ENCODE results near the gene KCNQ1.

The KCNQ1 gene

DNA sequence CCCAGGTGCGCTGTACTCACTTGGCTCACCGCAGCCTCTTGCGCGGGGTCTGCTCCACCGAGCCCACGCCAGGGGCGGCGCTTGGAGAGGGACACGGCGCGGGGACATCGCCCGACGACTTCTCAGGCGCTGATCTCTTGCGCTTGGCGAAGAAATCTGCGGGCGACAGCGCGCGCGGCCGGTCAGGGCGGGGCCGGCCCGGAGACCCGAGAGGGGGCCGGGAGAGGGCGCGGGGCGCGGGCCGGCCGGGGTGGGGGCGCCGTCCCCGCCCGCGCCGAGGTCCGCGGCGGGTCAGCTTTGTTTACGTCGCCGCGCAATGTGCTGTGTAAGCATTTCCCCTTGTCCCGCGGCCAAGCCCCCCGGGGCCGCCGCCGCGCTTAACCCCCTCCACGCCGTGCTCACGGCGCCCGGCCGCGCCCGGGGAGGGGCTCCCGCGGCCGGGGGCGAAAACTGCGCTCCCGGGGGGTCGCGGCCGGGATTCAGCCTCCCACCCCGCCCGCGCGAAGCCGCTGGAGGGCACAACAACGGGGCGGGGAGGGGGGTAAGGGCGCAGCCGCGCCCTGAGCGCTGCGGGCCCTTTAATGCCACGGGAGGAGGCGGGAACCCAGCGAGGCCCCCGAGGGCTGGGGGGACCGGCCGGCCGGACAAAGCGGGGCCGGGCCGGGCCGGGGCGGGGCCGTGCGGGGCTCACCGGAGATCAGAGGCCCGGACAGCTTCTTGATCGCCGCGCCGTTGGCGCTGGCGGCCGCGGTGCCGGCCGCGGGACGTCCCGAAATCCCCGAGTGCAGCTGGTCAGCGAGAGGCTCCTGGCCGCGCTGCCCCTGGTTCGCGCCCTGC, 439.4 kb downstream of the KCNQ1 start:
- no peak for DNase-seq (ENCODE audit: low read depth)

- no peak for DNase-seq (ENCODE audit: low read depth)
Observed at GRCh38 chr11:2885017-2885677, 440.3 kb downstream of the KCNQ1 start.

GRCh38 chr11:2885678-2886081, 440.9 kb downstream of the KCNQ1 start, which contains the start of gene CDKN1C:
TSS of gene CDKN1C (minus strand) at chr11:2885775. CDS start at chr11:2885456, 319 bp downstream.
- peak; percentile 75 for DNase-seq (ENCODE audit: low read depth)

- DNase-seq (ENCODE audit: low read depth) = no peak
Observed at GRCh38 chr11:2886191-2886894, 441.5 kb downstream of the KCNQ1 start.

- DNase-seq (ENCODE audit: low read depth) = no peak
Observed at GRCh38 chr11:2886936-2887335, 442.1 kb downstream of the KCNQ1 start.

- no peak for DNase-seq (ENCODE audit: low read depth)
Observed at GRCh38 chr11:2887515-2888195, 442.8 kb downstream of the KCNQ1 start.

GRCh38 chr11:2888266-2888968, 443.6 kb downstream of the KCNQ1 start:
- DNase-seq (ENCODE audit: low read depth) = peak; percentile 79

DNA sequence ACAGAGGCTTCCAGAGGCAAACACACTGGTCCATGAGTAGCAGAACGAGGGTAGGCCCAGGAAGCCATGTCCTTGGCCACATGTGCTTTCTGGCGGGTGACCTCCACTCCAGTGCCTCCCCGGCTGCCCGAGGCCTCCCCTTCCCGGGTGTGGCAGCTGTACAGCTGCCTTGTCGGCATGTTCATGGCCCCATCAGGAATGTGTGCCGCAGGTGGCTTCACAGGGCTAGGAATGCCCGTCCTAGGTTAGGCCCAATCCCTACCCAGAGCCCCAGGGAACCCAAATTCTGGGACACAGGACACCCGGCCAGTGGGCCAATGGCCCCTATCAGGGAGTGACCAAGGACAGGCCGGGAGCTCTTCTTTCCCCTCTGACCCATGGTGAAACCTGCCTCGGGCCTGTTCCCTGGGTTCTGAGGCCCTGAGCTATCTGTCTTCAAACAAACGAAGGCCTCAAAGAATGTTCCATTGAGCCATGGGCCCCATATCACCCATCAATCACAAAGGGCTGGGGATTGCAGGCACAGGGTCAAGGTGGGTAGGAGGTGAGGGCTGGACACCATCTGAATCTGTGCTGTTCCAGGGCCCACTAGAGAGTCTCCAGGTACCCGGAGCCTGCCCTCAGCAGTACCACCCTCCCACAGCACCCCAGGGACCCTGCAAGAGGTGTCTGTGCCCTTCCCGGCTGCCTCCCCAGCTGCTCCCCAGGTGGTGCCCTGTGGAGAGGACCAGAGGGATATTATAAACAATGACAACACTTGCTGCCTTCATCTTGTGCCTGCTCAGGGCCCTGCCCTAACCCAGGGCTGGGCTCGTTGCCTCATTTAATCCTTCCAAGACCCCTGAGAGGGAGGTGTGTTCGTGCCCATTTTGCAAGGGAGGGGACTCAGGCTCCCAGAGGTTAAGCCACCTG, 444.8 kb downstream of the KCNQ1 start:
- DNase-seq (ENCODE audit: low read depth) = no peak

DNA sequence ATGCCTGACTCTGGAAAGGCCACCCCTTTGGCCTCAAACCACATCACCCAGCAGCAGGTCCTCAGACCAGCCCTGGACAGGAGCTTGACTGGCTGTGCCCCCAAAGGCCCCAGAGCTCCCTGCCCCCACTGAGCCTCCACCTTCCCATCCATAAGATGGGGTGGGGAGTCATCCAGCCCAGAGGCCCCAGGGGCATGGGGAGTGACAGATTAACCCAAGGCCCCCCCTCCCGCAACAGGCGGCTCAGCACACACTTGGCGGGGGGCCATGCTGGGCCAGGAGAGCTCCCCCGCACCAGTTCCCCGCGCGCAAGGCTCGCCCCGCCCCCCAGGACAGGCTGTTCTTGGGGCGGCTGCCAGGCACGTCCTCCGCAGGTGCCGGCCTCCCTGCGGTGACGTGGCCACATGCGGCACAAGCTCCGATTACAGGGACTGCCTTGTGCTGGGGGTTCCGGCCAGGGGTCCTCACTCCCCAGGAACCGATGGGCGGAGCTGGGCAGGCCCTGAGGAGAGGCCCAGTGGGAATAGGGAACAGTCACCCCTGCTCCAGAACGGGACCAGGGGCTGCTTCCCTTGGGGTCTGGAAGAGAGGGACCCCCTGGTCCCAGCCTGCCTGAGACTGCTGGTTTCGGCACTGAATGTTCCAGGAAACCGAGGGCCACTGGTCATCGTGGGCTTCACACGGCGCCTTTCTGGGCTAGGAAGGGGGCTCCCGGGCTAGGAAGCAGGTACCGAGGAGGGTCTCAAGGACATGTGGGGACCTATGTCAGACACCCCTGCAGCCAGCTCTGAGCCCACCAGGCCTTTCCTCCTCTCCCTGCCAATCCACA, 445.9 kb downstream of the KCNQ1 start:
- no peak for DNase-seq (ENCODE audit: low read depth)

DNA sequence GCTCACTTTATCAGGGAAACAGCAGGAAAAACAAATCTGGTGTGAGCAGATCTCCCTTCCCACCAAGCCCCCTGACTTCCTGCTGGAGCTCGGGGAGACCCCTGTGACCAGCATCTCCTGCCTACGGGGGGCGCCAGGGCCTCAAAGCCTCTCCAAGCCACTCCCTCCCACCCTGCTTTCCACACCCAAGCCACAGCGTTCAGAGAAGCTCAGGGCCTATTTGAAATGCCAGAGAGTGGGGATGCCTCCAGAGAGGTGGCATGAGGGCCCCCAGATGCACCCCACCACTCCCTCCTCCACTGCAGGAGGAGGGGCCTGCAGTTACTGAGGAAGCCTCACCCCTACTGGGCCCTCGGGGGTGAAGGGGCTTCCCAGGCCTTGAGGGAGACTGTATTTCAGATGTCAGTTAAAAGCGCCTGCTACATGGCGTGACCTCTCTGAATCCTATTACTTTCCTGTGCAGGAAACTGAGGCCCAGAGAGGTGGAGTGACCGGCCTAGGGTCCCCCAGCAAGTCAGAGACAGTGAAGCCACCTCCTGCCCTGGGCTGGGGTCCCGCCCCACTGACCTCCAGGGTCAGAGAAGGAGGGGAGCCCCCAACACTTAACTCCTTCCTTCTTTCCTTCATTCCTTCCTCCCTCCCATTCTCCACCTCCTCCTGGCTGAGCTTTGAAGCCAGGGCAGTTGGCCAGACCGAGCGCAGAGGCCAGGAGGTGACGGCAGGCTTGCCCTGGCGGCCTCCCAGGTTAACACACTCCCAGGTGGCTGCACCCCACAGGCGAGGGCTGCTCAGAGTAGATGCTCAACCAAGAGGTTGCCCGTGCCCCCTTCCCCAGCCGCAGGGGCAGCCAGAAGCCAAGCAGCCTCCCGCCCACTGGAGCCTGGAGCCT, 446.8 kb downstream of the KCNQ1 start:
- no peak for DNase-seq (ENCODE audit: low read depth)

- peak; percentile 41 for DNase-seq (ENCODE audit: low read depth)
Observed at GRCh38 chr11:2892215-2892966, 447.6 kb downstream of the KCNQ1 start.

DNA sequence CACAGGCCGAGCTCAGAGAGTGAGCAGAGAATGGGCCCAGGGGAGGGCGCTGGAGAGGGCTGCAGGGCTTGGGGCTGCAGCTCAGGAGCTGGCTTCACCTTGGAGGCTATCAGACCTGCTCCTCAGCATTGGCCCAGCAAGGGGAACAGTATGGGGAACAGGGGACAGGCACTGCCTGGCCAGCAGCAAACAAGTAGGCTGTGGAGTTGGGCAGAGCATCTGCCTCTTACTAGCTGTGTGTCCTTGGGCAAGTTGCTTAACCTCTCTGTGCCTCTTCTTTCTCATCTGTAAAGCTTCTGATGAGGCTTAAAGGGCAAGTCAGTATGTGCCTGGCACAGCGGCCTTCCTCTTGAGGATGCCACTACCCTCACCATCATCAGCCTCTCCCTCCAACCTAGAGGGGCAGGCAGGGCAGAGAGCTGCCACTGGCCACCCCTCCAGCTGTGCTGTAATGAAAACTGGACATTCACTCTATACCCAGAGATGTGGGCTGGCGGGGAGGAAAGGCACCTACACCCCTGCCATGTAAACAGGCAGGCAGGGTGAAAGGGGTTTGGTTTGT, 448.2 kb downstream of the KCNQ1 start:
- DNase-seq (ENCODE audit: low read depth) = no peak

GRCh38 chr11:2893935-2894334, 449.1 kb downstream of the KCNQ1 start:
- DNase-seq (ENCODE audit: low read depth) = no peak

GRCh38 chr11:2896047-2896446, 451.2 kb downstream of the KCNQ1 start:
- DNase-seq (ENCODE audit: low read depth) = no peak

- DNase-seq (ENCODE audit: low read depth) = no peak
Observed at GRCh38 chr11:2897048-2897447, 452.2 kb downstream of the KCNQ1 start.

- peak; percentile 44 for DNase-seq (ENCODE audit: low read depth)
Observed at GRCh38 chr11:2898366-2899079, 453.7 kb downstream of the KCNQ1 start.
